HepG2 (cell line): ENCODE data around the gene RXFP1. TPM values are rescaled to one million over a fixed set of nuclear protein-coding genes. Genes with fewer than 3 reads are reported as not detected.

Source experiments
- ATAC-seq: fragments of 200-7000 bp; cut with Tn5 transposase; 3 replicates; pipeline ENCODE4 v1.9.1; 2020; ENCODE audit warnings: mild to moderate bottlenecking, moderate library complexity
- BruUV-seq: library from RNA; stranded (reverse); fragments of 400-500 nt; replicated peaks from 2 replicates; lab custom pipeline; 2021; lab: Mats Ljungman, UMichigan
- CTCF ChIA-PET: fragments of 300-600 bp; formaldehyde crosslinking; extraction: SDS; loops from one replicate; lab custom pipeline; 2021; ENCODE audit warnings: low total read pairs, inconsistent platforms, low intra/inter-chr PET ratio; lab: Yijun Ruan, JAX
- POLR2A ChIA-PET: fragments of 350-600 bp; sonication (Branson Sonifier 250); formaldehyde crosslinking; loops from one replicate; lab custom pipeline; 2020; ENCODE audit warnings: antibody characterized with exemption, inconsistent platforms; lab: Yijun Ruan, JAX
- DNase-seq: peaks from one replicate; pipeline ENCODE4 v3.0.0-alpha.2; 2015; ENCODE audit warnings: low spot score
- FAIRE-seq: peaks from 3 replicates; lab custom pipeline; 2011; peaks lifted over from hg19 to GRCh38; lab: Jason Lieb, UNC
- H2AFZ ChIP-seq: one replicate; pipeline ENCODE4 v1.6.1; 2011; ENCODE audit warnings: low read length, inconsistent platforms
- H3K27ac ChIP-seq: fragments of 300-600 bp; 3 replicates; pipeline ENCODE4 v1.8.0; 2011; ENCODE audit warnings: mixed run types, mild to moderate bottlenecking, mixed read lengths, low read length, inconsistent platforms; ENCODE audit not compliant: insufficient read depth; ENCODE audit errors: extremely low read length
- H3K27me3 ChIP-seq, 2 experiments: fragments of 200-600 bp in 1 of 2; 2 replicates in 1 of 2; 3 replicates in 1 of 2; pipeline versions ENCODE4 v1.6.0 to v1.8.0; 2011; ENCODE audit warnings: low read length in 2 of 2, mild to moderate bottlenecking in 2 of 2, moderate library complexity in 2 of 2, inconsistent platforms in 1 of 2; ENCODE audit not compliant: insufficient read depth in 2 of 2, control insufficient read depth in 1 of 2
- H3K36me3 ChIP-seq, 2 experiments: fragments of 200-600 bp in 1 of 2; replicated peaks in 1 of 2; 2 replicates in 1 of 2; 3 replicates in 1 of 2; pipeline versions ENCODE4 v1.5.1 to v1.8.0; 2011; ENCODE audit warnings: low read length in 2 of 2, inconsistent platforms in 1 of 2; ENCODE audit not compliant: insufficient read depth in 2 of 2, control insufficient read depth in 1 of 2
- H3K4me1 ChIP-seq: 2 replicates; pipeline ENCODE4 v1.5.1; 2012; ENCODE audit warnings: low read length, inconsistent platforms; ENCODE audit not compliant: insufficient read depth
- H3K4me2 ChIP-seq: 2 replicates; pipeline ENCODE4 v1.6.0; 2011; ENCODE audit warnings: low read depth, low read length, inconsistent platforms
- H3K4me3 ChIP-seq, 3 experiments: fragments of 200-600 bp in 1 of 3; sonication (generic), shearing (Covaris generic) in 1 of 3; replicated peaks in 1 of 3; 2 replicates each; pipeline ENCODE4 v1.5.1; 2011 to 2016; ENCODE audit warnings: low read length in 3 of 3, inconsistent platforms in 2 of 3, low read depth in 2 of 3, mild to moderate bottlenecking in 2 of 3, control low read depth in 1 of 3, mixed read lengths in 1 of 3; ENCODE audit not compliant: insufficient read depth in 1 of 3
- H3K79me2 ChIP-seq: one replicate; pipeline ENCODE4 v1.6.1; 2011; ENCODE audit warnings: low read length, inconsistent platforms; ENCODE audit not compliant: insufficient read depth
- H3K9ac ChIP-seq: 2 replicates; pipeline ENCODE4 v1.6.0; 2011; ENCODE audit warnings: mild to moderate bottlenecking, low read depth, low read length, inconsistent platforms; ENCODE audit not compliant: insufficient read depth
- H3K9me3 ChIP-seq: 2 replicates; pipeline ENCODE4 v1.5.1; 2012; ENCODE audit warnings: mild to moderate bottlenecking, low read length
- H4K20me1 ChIP-seq: 2 replicates; pipeline ENCODE4 v1.6.0; 2011; ENCODE audit warnings: inconsistent platforms, mild to moderate bottlenecking, low read length, moderate library complexity; ENCODE audit not compliant: insufficient read depth
- BRD4 ChIP-seq: sonication (generic); formaldehyde crosslinking; IDR thresholded peaks from 2 replicates; pipeline ENCODE4 v1.4.0; 2020; ENCODE audit warnings: missing genetic modification reagents
- FOXM1 ChIP-seq: sonication (generic); formaldehyde crosslinking; IDR thresholded peaks from 2 replicates; pipeline ENCODE4 v1.5.0; 2020; ENCODE audit warnings: missing genetic modification reagents
- MAFF ChIP-seq: IDR thresholded peaks from 2 replicates; pipeline ENCODE4 v1.6.1; 2011; ENCODE audit warnings: low read depth, low read length, improper control_type of control experiment
- PRDM10 ChIP-seq: sonication (generic); formaldehyde crosslinking; IDR thresholded peaks from 2 replicates; pipeline ENCODE4 v1.4.0; 2020; ENCODE audit warnings: low read depth, missing genetic modification reagents
- RARA ChIP-seq: IDR thresholded peaks from 2 replicates; pipeline ENCODE4 v1.6.1; 2016; ENCODE audit warnings: missing genetic modification reagents, missing compliant biosample characterization
- ZBTB33 ChIP-seq: sonication (generic); formaldehyde crosslinking; IDR thresholded peaks from 2 replicates; pipeline ENCODE4 v1.4.0; 2020; ENCODE audit warnings: missing genetic modification reagents
- ZNF337 ChIP-seq: sonication (generic); formaldehyde crosslinking; IDR thresholded peaks from 2 replicates; pipeline ENCODE4 v1.5.1; 2020; ENCODE audit warnings: missing genetic modification reagents, low read depth, mild to moderate bottlenecking, borderline replicate concordance
- ZNF550 ChIP-seq: sonication (generic); formaldehyde crosslinking; IDR thresholded peaks from 2 replicates; pipeline ENCODE4 v1.4.0; 2020; ENCODE audit warnings: mild to moderate bottlenecking, missing genetic modification reagents, borderline replicate concordance
- ZNF569 ChIP-seq: sonication (generic); formaldehyde crosslinking; IDR thresholded peaks from 2 replicates; pipeline ENCODE4 v1.5.0; 2020; ENCODE audit warnings: mild to moderate bottlenecking, missing genetic modification reagents, moderate library complexity, borderline replicate concordance
- ZNF572 ChIP-seq: sonication (generic); formaldehyde crosslinking; IDR thresholded peaks from 2 replicates; pipeline ENCODE4 v1.5.1; 2020; ENCODE audit warnings: mild to moderate bottlenecking, missing genetic modification reagents
- WGBS: methylation state at CpG from one replicate; pipeline ENCODE4 v1.1.6; 2017; ENCODE audit warnings: low lambda C conversion rate; 5-methylcytosine and 5-hydroxymethylcytosine counted together
- in situ Hi-C: cut with HindIII; loops from 2 replicates; pipeline ENCODE4 v1.10.0; 2017; ENCODE audit warnings: low pct_unique_long_range_greater_than_20kb; ENCODE audit not compliant: extremely low pct_ligation_motif_present
- intact Hi-C: fragments of 100-400 bp; cut with micrococcal nuclease; formaldehyde crosslinking; loops from one replicate; pipeline ENCODE4 v1.10.0; 2022; ENCODE audit not compliant: unreplicated experiment
- polyA plus RNA-seq, 8 experiments: library from polyadenylated mRNA; depleted of rRNA in 3 of 8; stranded (reverse) in 7 of 8; unstranded in 1 of 8; fragments of >200 nt; fragmentation: Illumina TruSeq in 4 of 8; extraction: Trizol in 4 of 8; gene quantifications; 2 replicates each; pipeline versions ENCODE4 v1.2.1 to v1.2.3, GENCODE V29; 2011 to 2016; ENCODE audit warnings: low read depth in 4 of 8, missing spikeins in 1 of 8, mixed read lengths in 1 of 8; ENCODE audit not compliant: insufficient read depth in 1 of 8
- total RNA-seq, 5 experiments: library from RNA; depleted of rRNA; stranded (reverse); fragments of >200 nt; fragmentation: Illumina TruSeq; extraction: Trizol; gene quantifications; 2 replicates each; pipeline ENCODE4 v1.2.3, GENCODE V29; 2016; ENCODE audit warnings: low read depth in 1 of 5

The RXFP1 gene
- total and polyA plus RNA-seq, 2 of the 13 experiments (the other 11 are each of a cell fraction or from before 2014, with no cell fraction given), result not detected

- no peak for TF ChIP-seq PRDM10 (CRISPR knock-in tag)
- no peak for TF ChIP-seq FOXM1 (CRISPR knock-in tag)
- TF ChIP-seq ZNF337 (CRISPR knock-in tag), result no peak
These were observed 15.2 kb downstream of the RXFP1 start (continued) for GRCh38 chr4:158536833-158537232.

GRCh38 chr4:158538176-158538575 lies 16.5 kb downstream of the RXFP1 start:
- in situ Hi-C loops (no loop called here), intact Hi-C loops (no loop called here)
- H3K4me2 ChIP-seq, result no peak overlapping the region
- 27% methylated on average over 4 of the region's 4 CpGs for WGBS
- FAIRE-seq (no peak), ATAC-seq (no peak), DNase-seq (no peak)
- no peaks in the 10 kb centered on the region for H3K9me3 ChIP-seq
- TF ChIP-seq ZNF572, result no peak
- TF ChIP-seq RARA, result no peak
- no peak for TF ChIP-seq ZBTB33
- no peak for TF ChIP-seq MAFF
- no peak for TF ChIP-seq ZNF550
- TF ChIP-seq BRD4 (CRISPR knock-in tag), result no peak
- TF ChIP-seq ZNF569 (CRISPR knock-in tag), result no peak
- H3K9ac ChIP-seq, result no peak overlapping the region
- BruUV-seq, result no TSS peak
- ChIA-PET POLR2A (no interaction called here), CTCF (no interaction called here)
- H3K27me3 ChIP-seq, result no peaks in the 10 kb centered on the region
- H3K27ac ChIP-seq, result no peak overlapping the region
- no peaks in the 10 kb centered on the region for H4K20me1 ChIP-seq
- H3K36me3 ChIP-seq, result no peaks in the 10 kb centered on the region
- H3K4me3 ChIP-seq, result no peak overlapping the region
- H3K79me2 ChIP-seq, result no peaks in the 10 kb centered on the region
- no peaks in the 10 kb centered on the region for H3K4me1 ChIP-seq
- H2AFZ ChIP-seq, result no peak overlapping the region
